Adrenal gland (tissue), 5 donors: ENCODE measurements around the gene PKP3.

ENCODE experiments used
- CTCF ChIP-seq, 6 experiments: fragments of 450-650 bp in 4 of 6; fragments of 200-600 bp in 2 of 6; sonication (generic) in 1 of 6; IDR thresholded peaks; 1 replicate in 5 of 6; 2 replicates in 1 of 6; pipeline versions ENCODE4 v1.5.1 to v1.8.0; 2016 to 2021; ENCODE audit warnings: antibody characterized with exemption in 6 of 6, mild to moderate bottlenecking in 2 of 6, moderate library complexity in 1 of 6
- POLR2A ChIP-seq, 2 donors: fragments of 450-650 bp; IDR thresholded peaks; one replicate each; pipeline ENCODE4 v1.6.1; 2017; ENCODE audit warnings: antibody characterized with exemption in 2 of 2, mild to moderate bottlenecking in 2 of 2, moderate library complexity in 1 of 2
- donor health status: DM: no; HTN: no; CAD: no.

DNA sequence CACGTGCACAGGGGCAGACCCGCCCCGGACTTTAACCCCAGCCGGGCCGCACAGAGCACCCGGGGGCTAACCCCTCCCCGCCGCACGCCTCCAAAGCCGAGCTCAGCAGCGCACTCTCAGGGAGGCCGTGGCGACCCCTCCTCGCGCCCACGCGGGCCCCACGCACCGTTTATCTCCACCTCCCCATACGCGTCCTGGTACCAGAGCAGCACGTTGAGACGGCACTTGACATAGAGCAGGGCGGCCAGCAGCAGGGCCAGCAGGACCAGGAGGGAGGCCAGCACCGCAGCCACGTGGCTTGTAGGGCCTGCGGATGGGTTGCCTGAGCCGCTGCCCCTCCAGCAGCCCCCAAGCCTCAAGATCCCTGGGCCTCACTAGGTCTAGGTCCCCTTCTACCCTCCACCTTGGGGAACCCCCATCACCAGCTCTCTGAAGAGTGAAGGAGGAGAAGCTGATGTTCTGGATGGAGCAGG is 13.7 kb downstream of the PKP3 start:
- no peak for TF ChIP-seq CTCF (IDR thresholded peaks at IDR 0.05)
- no peak for TF ChIP-seq POLR2A (IDR thresholded peaks at IDR 0.05)
